ENCODE measurements around the gene PDCD1.

PDCD1 gene

DNA sequence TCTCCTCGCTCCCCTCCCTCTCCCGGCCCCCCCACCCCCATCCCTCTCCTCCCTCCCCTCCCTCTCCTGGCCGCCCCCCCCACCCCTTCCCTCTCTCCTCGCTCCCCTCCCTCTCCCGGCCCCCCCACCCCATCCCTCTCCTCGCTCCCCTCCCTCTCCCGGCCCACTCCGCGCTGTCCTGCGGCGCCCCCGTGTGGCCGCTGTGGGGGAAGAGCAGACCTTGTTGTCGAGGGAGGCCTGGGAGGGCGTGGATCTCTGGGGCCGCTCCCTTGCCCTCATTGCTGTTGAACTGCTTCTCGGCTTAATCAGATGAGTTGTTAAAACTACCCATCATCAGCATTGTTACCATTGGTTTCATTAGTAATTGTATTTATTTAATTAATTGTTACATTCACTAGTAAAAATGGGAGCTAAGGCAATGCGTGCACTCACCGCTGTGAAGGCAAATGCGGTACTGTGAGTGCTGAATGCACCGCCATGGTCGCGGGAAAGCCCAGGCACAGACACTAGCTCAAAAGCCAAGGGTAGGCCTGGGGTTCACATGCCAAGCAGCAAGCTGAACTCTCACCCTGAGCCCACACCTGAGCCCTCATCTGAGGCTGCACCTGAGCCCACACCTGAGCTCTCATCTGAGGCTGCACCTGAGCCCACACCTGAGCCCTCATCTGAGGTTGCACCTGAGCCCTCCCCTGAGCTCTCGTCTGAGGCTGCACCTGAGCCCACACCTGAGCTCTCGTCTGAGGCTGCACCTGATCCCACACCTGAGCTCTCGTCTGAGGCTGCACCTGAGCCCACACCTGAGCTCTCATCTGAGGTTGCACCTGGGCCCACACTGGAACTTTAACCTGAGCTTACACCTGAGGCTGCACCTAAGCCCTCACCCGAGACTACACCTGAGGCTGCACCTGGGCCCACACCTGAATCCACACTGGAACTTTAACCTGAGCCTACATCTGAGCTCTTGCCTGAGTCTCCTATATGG, 19.6 kb upstream of the PDCD1 start:
- Histone ChIP-seq H3K79me2 (ENCODE audit: low read length) (no peaks in the 10 kb centered on the region), H3K4me2 (ENCODE audit: low read length) (no peak overlapping the region), H3K4me3 (ENCODE audit: low read length) (no peak overlapping the region), H3K9ac (ENCODE audit: low read length) (no peak overlapping the region), H3K27ac (ENCODE audit: low read length) (no peak overlapping the region), H3K4me1 (ENCODE audit: low read length) (peaks cover 36% of the 10 kb centered on the region), H3K27me3 (ENCODE audit: low read depth, low read length) (no peaks in the 10 kb centered on the region), H4K20me1 (ENCODE audit: insufficient read depth, low read length) (no peaks in the 10 kb centered on the region), H2AFZ (ENCODE audit: low read depth, low read length) (no peak overlapping the region), H3K36me3 (replicated peaks; ENCODE audit: low read depth, low read length) (no peaks in the 10 kb centered on the region), H3K9me3 (ENCODE audit: insufficient read depth, low read length) (no peaks in the 10 kb centered on the region)
- TF ChIP-seq EZH2phosphoT487 (IDR thresholded peaks at IDR 0.05; ENCODE audit: low read depth) = no peak
- peak; percentile 51 for TF ChIP-seq CTCF (IDR thresholded peaks at IDR 0.05; ENCODE audit: low read depth, low read length)

DNA sequence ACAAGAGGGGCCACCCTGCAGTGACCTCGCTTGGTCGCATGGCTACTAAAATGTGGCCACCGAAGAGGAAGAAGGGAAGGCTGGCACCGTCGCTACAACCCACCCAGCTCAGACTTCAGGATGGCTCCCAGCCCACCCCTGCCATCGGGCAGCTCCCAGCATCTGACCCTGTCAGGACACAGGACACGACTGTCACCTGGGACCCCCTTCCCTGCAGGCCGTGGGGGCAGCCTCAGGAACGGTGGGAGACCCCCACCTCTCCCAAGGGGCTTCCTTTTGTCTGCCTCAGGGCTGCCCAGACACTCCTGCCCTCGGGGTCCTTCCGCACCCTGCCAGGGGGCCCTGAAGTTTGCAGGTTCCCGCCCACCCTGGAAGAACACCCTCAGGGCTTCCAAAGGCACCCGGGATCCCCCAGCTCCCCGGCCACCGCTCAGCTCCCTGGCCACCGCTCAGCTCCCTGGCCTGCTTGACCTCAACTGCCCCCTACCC, 18.5 kb upstream of the PDCD1 start:
- Histone ChIP-seq H3K27me3 (ENCODE audit: low read depth, low read length) (no peaks in the 10 kb centered on the region), H3K4me3 (ENCODE audit: low read length) (no peak overlapping the region), H3K79me2 (ENCODE audit: low read length) (no peaks in the 10 kb centered on the region), H3K9ac (ENCODE audit: low read length) (no peak overlapping the region), H3K4me2 (ENCODE audit: low read length) (no peak overlapping the region), H3K36me3 (replicated peaks; ENCODE audit: low read depth, low read length) (no peaks in the 10 kb centered on the region), H3K9me3 (ENCODE audit: insufficient read depth, low read length) (no peaks in the 10 kb centered on the region), H2AFZ (ENCODE audit: low read depth, low read length) (no peak overlapping the region), H3K4me1 (ENCODE audit: low read length) (peaks cover 26% of the 10 kb centered on the region), H3K27ac (ENCODE audit: low read length) (no peak overlapping the region), H4K20me1 (ENCODE audit: insufficient read depth, low read length) (no peaks in the 10 kb centered on the region)
- no peak for TF ChIP-seq CTCF (IDR thresholded peaks at IDR 0.05; ENCODE audit: low read depth, low read length)
- no peak for TF ChIP-seq EZH2phosphoT487 (IDR thresholded peaks at IDR 0.05; ENCODE audit: low read depth)

GRCh38 chr2:241876528-241877196, 18.0 kb upstream of the PDCD1 start:
- Histone ChIP-seq H3K9ac (ENCODE audit: low read length) (no peak overlapping the region), H3K36me3 (replicated peaks; ENCODE audit: low read depth, low read length) (no peaks in the 10 kb centered on the region), H3K9me3 (ENCODE audit: insufficient read depth, low read length) (no peaks in the 10 kb centered on the region), H3K4me2 (ENCODE audit: low read length) (peak overlapping the region; percentile 32; the same call in 1 of the 2 replicates), H3K4me3 (ENCODE audit: low read length) (no peak overlapping the region), H4K20me1 (ENCODE audit: insufficient read depth, low read length) (no peaks in the 10 kb centered on the region), H3K79me2 (ENCODE audit: low read length) (no peaks in the 10 kb centered on the region), H2AFZ (ENCODE audit: low read depth, low read length) (no peak overlapping the region), H3K27me3 (ENCODE audit: low read depth, low read length) (no peaks in the 10 kb centered on the region), H3K27ac (ENCODE audit: low read length) (no peak overlapping the region), H3K4me1 (ENCODE audit: low read length) (peaks cover 25% of the 10 kb centered on the region)
- TF ChIP-seq CTCF (IDR thresholded peaks at IDR 0.05; ENCODE audit: low read depth, low read length) (no peak), EZH2phosphoT487 (IDR thresholded peaks at IDR 0.05; ENCODE audit: low read depth) (no peak)
